ENCODE measurements around the gene TRIM61. TPM values are rescaled to one million over a fixed set of nuclear protein-coding genes. Genes with fewer than 3 reads are reported as not detected.
"Not testable (repeated sequence)": the region's sequence is repeated elsewhere in the genome, so short reads cannot be mapped to it uniquely, and the experiment has no call there.

The TRIM61 gene
- total RNA-seq, 1 donor from 2014 or later: not detected

GRCh38 chr4:164952551-164952950 is 24.9 kb downstream of the TRIM61 start:
- intact Hi-C loops (cut with DNase I): no loop called here
- no peaks in the 10 kb centered on the region for H3K9me3 ChIP-seq
- H3K27me3 ChIP-seq: no peaks in the 10 kb centered on the region
- H3K27ac ChIP-seq: no peak overlapping the region
- H3K36me3 ChIP-seq: no peaks in the 10 kb centered on the region
- H3K4me3 ChIP-seq: no peak overlapping the region
- DNase-seq (ENCODE audit: extremely low spot score in 2 of 2): no peak
- no peak for TF ChIP-seq POLR2AphosphoS5 (IDR thresholded peaks at IDR 0.05; ENCODE audit: insufficient read depth in 1 of 2, low read depth in 1 of 2)
- TF ChIP-seq CTCF (IDR thresholded peaks at IDR 0.05): no peak
- no peak for TF ChIP-seq POLR2A (IDR thresholded peaks at IDR 0.05)
- peaks cover 6% of the 10 kb centered on the region for H3K4me1 ChIP-seq

GRCh38 chr4:164949448-164950143 is 27.9 kb downstream of the TRIM61 start:
- H3K4me3 ChIP-seq: no peak overlapping the region
- H3K27ac ChIP-seq: no peak overlapping the region
- H3K9me3 ChIP-seq: no peaks in the 10 kb centered on the region
- no peaks in the 10 kb centered on the region for H3K27me3 ChIP-seq
- intact Hi-C loops (cut with DNase I): no loop called here
- TF ChIP-seq POLR2A (IDR thresholded peaks at IDR 0.05) (no peak), POLR2AphosphoS5 (IDR thresholded peaks at IDR 0.05; ENCODE audit: insufficient read depth in 1 of 2, low read depth in 1 of 2) (no peak), CTCF (IDR thresholded peaks at IDR 0.05) (no peak)
- no peaks in the 10 kb centered on the region for H3K36me3 ChIP-seq
- no peaks in the 10 kb centered on the region for H3K4me1 ChIP-seq
- DNase-seq (ENCODE audit: extremely low spot score in 2 of 2): no peak

- H3K4me3 ChIP-seq: no peak overlapping the region
- TF ChIP-seq POLR2A (IDR thresholded peaks at IDR 0.05): no peak
- intact Hi-C loops (cut with DNase I): no loop called here
- no peaks in the 10 kb centered on the region for H3K4me1 ChIP-seq
- DNase-seq (ENCODE audit: extremely low spot score in 2 of 2): no peak
- H3K27ac ChIP-seq: no peak overlapping the region
- H3K9me3 ChIP-seq: no peaks in the 10 kb centered on the region
- no peaks in the 10 kb centered on the region for H3K36me3 ChIP-seq
- no peaks in the 10 kb centered on the region for H3K27me3 ChIP-seq
Observed at GRCh38 chr4:164948975-164949374, 28.5 kb downstream of the TRIM61 start.

GRCh38 chr4:164948006-164948405 is 29.5 kb downstream of the TRIM61 start:
- H3K4me1 ChIP-seq; H3K9me3 ChIP-seq; H3K4me3 ChIP-seq; H3K27me3 ChIP-seq; H3K27ac ChIP-seq; H3K36me3 ChIP-seq; intact Hi-C loops (cut with DNase I); DNase-seq (ENCODE audit: extremely low spot score in 2 of 2): not testable (repeated sequence)

- Histone ChIP-seq H3K4me3 (no peak overlapping the region), H3K27ac (no peak overlapping the region), H3K4me1 (no peaks in the 10 kb centered on the region), H3K9me3 (no peaks in the 10 kb centered on the region), H3K36me3 (no peaks in the 10 kb centered on the region), H3K27me3 (no peaks in the 10 kb centered on the region)
- no peak for TF ChIP-seq POLR2A (IDR thresholded peaks at IDR 0.05)
- no peak for TF ChIP-seq POLR2AphosphoS5 (IDR thresholded peaks at IDR 0.05; ENCODE audit: insufficient read depth in 1 of 2, low read depth in 1 of 2)
- no peak for TF ChIP-seq CTCF (IDR thresholded peaks at IDR 0.05)
- no peak for DNase-seq (ENCODE audit: extremely low spot score in 2 of 2)
- intact Hi-C loops (cut with DNase I): no loop called here
Observed at GRCh38 chr4:164946810-164947209, 30.6 kb downstream of the TRIM61 start.

GRCh38 chr4:164945146-164945545 is 32.3 kb downstream of the TRIM61 start:
- Histone ChIP-seq H3K36me3 (no peaks in the 10 kb centered on the region), H3K27ac (no peak overlapping the region), H3K4me3 (no peak overlapping the region), H3K9me3 (no peaks in the 10 kb centered on the region), H3K27me3 (no peaks in the 10 kb centered on the region), H3K4me1 (no peaks in the 10 kb centered on the region)
- TF ChIP-seq POLR2A (IDR thresholded peaks at IDR 0.05) (no peak), POLR2AphosphoS5 (IDR thresholded peaks at IDR 0.05; ENCODE audit: insufficient read depth in 1 of 2, low read depth in 1 of 2) (no peak), CTCF (IDR thresholded peaks at IDR 0.05) (no peak)
- intact Hi-C loops (cut with DNase I): no loop called here
- DNase-seq (ENCODE audit: extremely low spot score in 2 of 2): no peak

Measured in vagina (tissue), 2 donors.